ENCODE results near the gene MRTFA.

MRTFA gene

DNA sequence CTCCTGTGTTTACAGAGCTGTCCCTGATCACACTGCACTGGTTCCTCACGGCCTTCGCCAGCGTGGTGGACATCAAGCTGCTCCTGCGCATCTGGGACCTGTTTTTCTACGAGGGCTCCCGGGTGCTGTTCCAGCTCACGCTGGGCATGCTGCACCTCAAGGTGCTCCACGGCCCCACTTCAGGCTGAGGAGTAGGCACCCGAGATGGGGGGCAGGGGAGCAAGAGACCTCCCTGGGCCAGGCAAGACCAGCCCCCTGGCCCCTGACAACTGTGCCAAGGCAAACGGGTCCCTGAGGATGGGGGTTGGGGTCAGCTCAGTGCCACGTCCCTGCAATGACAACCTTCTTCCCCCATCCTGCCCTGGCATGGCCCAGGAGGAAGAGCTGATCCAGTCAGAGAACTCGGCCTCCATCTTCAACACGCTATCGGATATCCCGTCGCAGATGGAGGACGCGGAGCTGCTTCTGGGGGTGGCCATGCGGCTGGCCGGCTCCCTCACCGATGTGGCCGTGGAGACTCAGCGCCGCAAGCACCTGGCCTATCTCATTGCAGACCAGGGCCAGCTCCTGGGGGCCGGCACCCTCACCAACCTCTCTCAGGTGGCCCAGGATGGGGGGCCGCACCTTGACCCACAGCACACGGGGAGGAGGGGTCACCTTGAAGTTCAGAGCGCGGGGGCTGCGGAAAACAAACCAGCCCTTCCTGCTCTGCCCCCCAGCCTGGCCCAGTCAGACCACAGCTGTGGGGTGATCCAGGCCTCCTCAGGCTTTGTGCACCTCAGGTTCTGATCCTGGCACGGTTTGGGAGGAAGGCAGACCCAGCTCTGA is 230.2 kb downstream of the MRTFA start:
- H3K9ac ChIP-seq (ENCODE audit: low read depth, low read length, poor library complexity) = no peak overlapping the region
- no peak overlapping the region for H2BK15ac ChIP-seq (ENCODE audit: low read length)
- peak overlapping the region; percentile 47 for H3K23ac ChIP-seq (ENCODE audit: low read depth, low read length, poor library complexity)
- H3K36me3 ChIP-seq (replicated peaks in 1 of 2; ENCODE audit: control insufficient read depth in 2 of 2, insufficient read depth in 2 of 2, low read length in 2 of 2) = peaks cover 50 to 100% of the 10 kb centered on the region in 2 donors
- H4K8ac ChIP-seq (ENCODE audit: low read depth, low read length) = no peak overlapping the region
- DNase-seq (ENCODE audit: low spot score) = no peak
- H4K91ac ChIP-seq (ENCODE audit: low read depth, low read length, poor library complexity) = no peak overlapping the region
- H3K27ac ChIP-seq (replicated peaks; ENCODE audit: low read length) = no peak overlapping the region
- no peak overlapping the region for H2BK12ac ChIP-seq (ENCODE audit: low read length)
- no peaks in the 10 kb centered on the region for H3K9me3 ChIP-seq (replicated peaks in 1 of 2; ENCODE audit: control insufficient read depth in 2 of 2, insufficient read depth in 1 of 2, low read depth in 1 of 2, low read length in 2 of 2)
- peaks cover 9% of the 10 kb centered on the region for H3K79me1 ChIP-seq (ENCODE audit: low read depth, low read length)
- H2BK120ac ChIP-seq (ENCODE audit: low read depth, low read length) = no peak overlapping the region
- H3K27me3 ChIP-seq (ENCODE audit: control insufficient read depth in 3 of 3, insufficient read depth in 3 of 3, low read depth in 1 of 3, low read length in 3 of 3) = no peaks in the 10 kb centered on the region
- H3K14ac ChIP-seq (ENCODE audit: low read length) = no peak overlapping the region
- peak overlapping the region; percentile 78 for H2BK5ac ChIP-seq (ENCODE audit: low read length)
- H2AK5ac ChIP-seq (ENCODE audit: low read depth, low read length) = no peak overlapping the region
- no peak overlapping the region for H3K4me2 ChIP-seq (ENCODE audit: insufficient read depth, low read length, poor library complexity, severe bottlenecking)
- H3K4me3 ChIP-seq (ENCODE audit: low read length in 2 of 2) = no peak overlapping the region
- H3K4ac ChIP-seq (ENCODE audit: low read length) = no peak overlapping the region
- no peak overlapping the region for H2AFZ ChIP-seq (ENCODE audit: low read length)
- H3K4me1 ChIP-seq (ENCODE audit: control insufficient read depth in 2 of 2, insufficient read depth in 1 of 2, low read depth in 1 of 2, low read length in 2 of 2) = no peaks in the 10 kb centered on the region
- no CpG with 5 or more reads among the region's 31 CpGs for WGBS, 2 donors (ENCODE audit: extremely low coverage in 2 of 2, insufficient read length in 2 of 2, insufficient replicate concordance in 1 of 2)
- H3K18ac ChIP-seq (ENCODE audit: low read length) = peak overlapping the region; percentile 8

- Histone ChIP-seq H3K79me1 (ENCODE audit: low read depth, low read length) (peaks cover 9% of the 10 kb centered on the region), H3K14ac (ENCODE audit: low read length) (no peak overlapping the region), H3K36me3 (replicated peaks in 1 of 2; ENCODE audit: control insufficient read depth in 2 of 2, insufficient read depth in 2 of 2, low read length in 2 of 2) (peaks cover 49 to 98% of the 10 kb centered on the region in 2 donors), H4K91ac (ENCODE audit: low read depth, low read length, poor library complexity) (no peak overlapping the region), H2AFZ (ENCODE audit: low read length) (no peak overlapping the region), H3K27ac (replicated peaks; ENCODE audit: low read length) (no peak overlapping the region), H4K8ac (ENCODE audit: low read depth, low read length) (no peak overlapping the region), H3K4me2 (ENCODE audit: insufficient read depth, low read length, poor library complexity, severe bottlenecking) (no peak overlapping the region), H3K9ac (ENCODE audit: low read depth, low read length, poor library complexity) (no peak overlapping the region), H2BK5ac (ENCODE audit: low read length) (peak overlapping the region; percentile 60), H3K4me1 (ENCODE audit: control insufficient read depth in 2 of 2, insufficient read depth in 1 of 2, low read depth in 1 of 2, low read length in 2 of 2) (no peaks in the 10 kb centered on the region), H2BK15ac (ENCODE audit: low read length) (no peak overlapping the region), H3K4me3 (ENCODE audit: low read length in 2 of 2) (no peak overlapping the region), H2BK120ac (ENCODE audit: low read depth, low read length) (no peak overlapping the region), H3K18ac (ENCODE audit: low read length) (no peak overlapping the region), H2BK12ac (ENCODE audit: low read length) (no peak overlapping the region), H2AK5ac (ENCODE audit: low read depth, low read length) (peak overlapping the region; percentile 46), H3K9me3 (replicated peaks in 1 of 2; ENCODE audit: control insufficient read depth in 2 of 2, insufficient read depth in 1 of 2, low read depth in 1 of 2, low read length in 2 of 2) (no peaks in the 10 kb centered on the region), H3K23ac (ENCODE audit: low read depth, low read length, poor library complexity) (peak overlapping the region; percentile 47), H3K27me3 (ENCODE audit: control insufficient read depth in 3 of 3, insufficient read depth in 3 of 3, low read depth in 1 of 3, low read length in 3 of 3) (no peaks in the 10 kb centered on the region), H3K4ac (ENCODE audit: low read length) (no peak overlapping the region)
- no CpG with 5 or more reads among the region's 28 CpGs for WGBS, 2 donors (ENCODE audit: extremely low coverage in 2 of 2, insufficient read length in 2 of 2, insufficient replicate concordance in 1 of 2)
- DNase-seq (ENCODE audit: low spot score) = no peak
Measured at GRCh38 chr22:40405178-40406062, 231.1 kb downstream of the MRTFA start.

GRCh38 chr22:40404251-40405177 is 232.0 kb downstream of the MRTFA start:
- Histone ChIP-seq H3K4me3 (ENCODE audit: low read length in 2 of 2) (no peak overlapping the region), H3K4me1 (ENCODE audit: control insufficient read depth in 2 of 2, insufficient read depth in 1 of 2, low read depth in 1 of 2, low read length in 2 of 2) (no peaks in the 10 kb centered on the region), H4K91ac (ENCODE audit: low read depth, low read length, poor library complexity) (no peak overlapping the region), H2AK5ac (ENCODE audit: low read depth, low read length) (peak overlapping the region; percentile 46), H2BK5ac (ENCODE audit: low read length) (no peak overlapping the region), H3K23ac (ENCODE audit: low read depth, low read length, poor library complexity) (no peak overlapping the region), H3K79me1 (ENCODE audit: low read depth, low read length) (peaks cover 9% of the 10 kb centered on the region), H2AFZ (ENCODE audit: low read length) (no peak overlapping the region), H3K36me3 (replicated peaks in 1 of 2; ENCODE audit: control insufficient read depth in 2 of 2, insufficient read depth in 2 of 2, low read length in 2 of 2) (peaks cover 42 to 89% of the 10 kb centered on the region in 2 donors), H3K14ac (ENCODE audit: low read length) (peak overlapping the region; percentile 41), H3K9ac (ENCODE audit: low read depth, low read length, poor library complexity) (no peak overlapping the region), H2BK15ac (ENCODE audit: low read length) (no peak overlapping the region), H2BK12ac (ENCODE audit: low read length) (no peak overlapping the region), H4K8ac (ENCODE audit: low read depth, low read length) (no peak overlapping the region), H3K27me3 (ENCODE audit: control insufficient read depth in 3 of 3, insufficient read depth in 3 of 3, low read depth in 1 of 3, low read length in 3 of 3) (no peaks in the 10 kb centered on the region), H3K4me2 (ENCODE audit: insufficient read depth, low read length, poor library complexity, severe bottlenecking) (no peak overlapping the region), H3K9me3 (replicated peaks in 1 of 2; ENCODE audit: control insufficient read depth in 2 of 2, insufficient read depth in 1 of 2, low read depth in 1 of 2, low read length in 2 of 2) (no peaks in the 10 kb centered on the region), H3K18ac (ENCODE audit: low read length) (no peak overlapping the region), H3K4ac (ENCODE audit: low read length) (no peak overlapping the region), H2BK120ac (ENCODE audit: low read depth, low read length) (no peak overlapping the region), H3K27ac (replicated peaks; ENCODE audit: low read length) (no peak overlapping the region)
- no CpG with 5 or more reads among the region's 25 CpGs for WGBS, 2 donors (ENCODE audit: extremely low coverage in 2 of 2, insufficient read length in 2 of 2, insufficient replicate concordance in 1 of 2)
- no peak for DNase-seq (ENCODE audit: low spot score)
